ENCODE data around the gene PLK1. TPM values are rescaled to one million over a fixed set of nuclear protein-coding genes. Genes with fewer than 3 reads are reported as not detected.

Gene PLK1
- 143 to 166 TPM (median 159 TPM) in 5 replicates for total RNA-seq (2022; extraction: Qiagen RNA extraction)

GRCh38 chr16:23678430-23679273, at the start of gene PLK1:
Gene PLK1 (plus strand): TSS chr16:23678889. CDS start chr16:23678933, 44 bp downstream.

GRCh38 chr16:23640931-23641765, 37.5 kb upstream of the PLK1 start, which contains the start of the genes DCTN5 and PALB2:
Gene DCTN5 (plus strand): TSS chr16:23641466. CDS start chr16:23641543, 77 bp downstream.
Gene PALB2 (minus strand): TSS chr16:23641310. CDS start chr16:23641157, 153 bp downstream.

DNA sequence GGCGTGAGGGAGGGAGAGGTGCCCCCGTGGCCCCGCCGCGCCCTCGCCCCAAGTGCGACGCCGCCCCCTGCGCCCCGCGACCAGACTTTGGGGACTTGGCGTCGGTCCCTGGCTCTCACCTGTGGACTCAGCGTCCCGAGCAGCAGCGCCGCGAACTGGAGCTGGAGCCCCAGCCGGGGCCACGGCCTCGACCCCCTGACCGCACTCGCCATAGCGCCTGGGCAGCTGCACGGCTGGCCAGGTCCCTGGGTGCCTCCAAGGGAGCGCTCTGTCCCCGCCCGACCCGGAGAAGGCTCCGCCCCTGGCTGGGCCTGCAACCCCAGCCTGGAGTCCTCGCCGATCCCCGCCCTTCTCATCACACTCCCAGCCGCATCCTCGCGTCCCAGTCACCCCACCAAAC, 34.3 kb downstream of the PLK1 start, which contains the start of gene ERN2:
ERN2 (minus strand) TSS at position 247 of the 400 bp plus-strand sequence; CDS start at position 212, 35 bp downstream.

Other genes starting within 250 kb of the PLK1 start
- 15.3 to 18.6 TPM (median 17.9 TPM) in 5 replicates for gene COG7, start 225.7 kb upstream of the PLK1 start, total RNA-seq (2022; extraction: Qiagen RNA extraction)
- 24.6 to 29.8 TPM (median 26.3 TPM) in 5 replicates for gene GGA2, start 168.4 kb upstream of the PLK1 start, total RNA-seq (2022; extraction: Qiagen RNA extraction)
- 21.6 to 31.5 TPM (median 29.4 TPM) in 5 replicates for gene EARS2, start 121.5 kb upstream of the PLK1 start, total RNA-seq (2022; extraction: Qiagen RNA extraction)
- 41.8 to 52.1 TPM (median 47.4 TPM) in 5 replicates for gene UBFD1, start 121.2 kb upstream of the PLK1 start, total RNA-seq (2022; extraction: Qiagen RNA extraction)
- 154 to 196 TPM (median 176 TPM) in 5 replicates for gene NDUFAB1, start 82.6 kb upstream of the PLK1 start, total RNA-seq (2022; extraction: Qiagen RNA extraction)
- gene PALB2, start 37.6 kb upstream of the PLK1 start, total RNA-seq (2022; extraction: Qiagen RNA extraction) = 11.0 to 12.1 TPM (median 11.9 TPM) in 5 replicates
- gene DCTN5, start 37.4 kb upstream of the PLK1 start, total RNA-seq (2022; extraction: Qiagen RNA extraction) = 67.7 to 74.0 TPM (median 68.7 TPM) in 5 replicates
- gene ERN2, start 34.3 kb downstream of the PLK1 start, total RNA-seq (2022; extraction: Qiagen RNA extraction) = not detected in 5 replicates
- gene CHP2, start 76.1 kb downstream of the PLK1 start, total RNA-seq (2022; extraction: Qiagen RNA extraction) = 0.03 TPM in 1 of 5 replicates, not detected in the others
- gene PRKCB, start 157.1 kb downstream of the PLK1 start, total RNA-seq (2022; extraction: Qiagen RNA extraction) = 0.14 to 0.28 TPM (median 0.17 TPM) in 5 replicates

Data from A549 treated with AZD2906 at 1 μM for 4 hours (cell line).